ENCODE results near the gene COL27A1. TPM values are rescaled to one million over a fixed set of nuclear protein-coding genes. Genes with fewer than 3 reads are reported as not detected.

Gene COL27A1
- total RNA-seq, 2 donors from 2014 or later: 18.5 to 57.1 TPM

DNA sequence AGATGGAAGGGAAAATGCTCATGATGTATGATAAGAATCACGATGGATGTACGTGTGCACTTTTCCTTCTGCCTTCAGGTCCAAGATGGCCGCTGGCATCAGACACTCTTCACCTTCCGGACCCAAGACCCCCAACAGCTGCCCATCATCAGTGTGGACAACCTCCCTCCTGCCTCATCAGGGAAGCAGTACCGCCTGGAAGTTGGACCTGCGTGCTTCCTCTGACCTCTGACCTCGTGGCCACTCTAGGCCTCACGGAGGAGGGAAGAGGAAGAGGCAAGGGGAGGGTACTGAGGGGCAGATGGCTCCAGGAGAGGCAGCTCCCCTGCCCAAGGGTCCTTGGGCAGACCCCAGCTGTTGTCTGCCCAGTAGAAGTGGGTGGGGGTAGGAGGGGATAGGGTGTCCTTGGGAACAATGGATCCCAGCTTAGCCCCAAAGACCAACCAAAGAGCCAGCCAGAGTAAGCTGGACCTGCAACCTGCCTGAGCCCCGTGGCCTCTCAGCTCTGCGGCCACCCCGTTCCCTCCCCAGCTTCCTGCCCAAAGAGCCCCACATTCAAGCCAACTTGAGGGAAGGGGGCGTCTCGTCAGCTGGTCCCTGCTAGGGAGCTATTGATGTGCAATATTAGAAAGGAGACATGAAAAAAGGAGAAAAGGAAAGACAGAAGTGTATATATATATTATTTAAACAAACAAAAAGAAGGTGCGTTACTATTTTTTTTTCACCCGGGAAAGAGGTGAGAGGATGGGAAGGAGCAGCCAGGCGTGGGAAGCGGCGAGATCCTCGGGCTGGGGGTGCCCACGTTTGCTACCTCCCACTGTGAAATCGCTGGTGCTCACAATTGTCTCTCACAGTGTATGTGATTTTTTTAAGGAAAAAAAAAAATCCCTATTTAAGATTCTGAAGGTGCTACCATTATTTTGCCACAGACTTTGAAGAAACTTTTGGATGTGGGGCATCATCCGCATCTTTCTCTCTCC lies 155.4 kb downstream of the COL27A1 start:
- H3K4me3 ChIP-seq: no peak overlapping the region
- no peak overlapping the region for H3K27ac ChIP-seq
- ATAC-seq (ENCODE audit: insufficient number of reproducible peaks, low FRiP score, low read depth): no peak
- H3K4me1 ChIP-seq (ENCODE audit: control insufficient read depth in 1 of 2, low read depth in 2 of 2): peaks cover 6 to 18% of the 10 kb centered on the region in 2 donors
- DNase-seq (ENCODE audit: low spot score): no peak
- H3K9me3 ChIP-seq: no peaks in the 10 kb centered on the region
- H3K36me3 ChIP-seq: peaks cover 19% of the 10 kb centered on the region
- TF ChIP-seq, protein P1, sequence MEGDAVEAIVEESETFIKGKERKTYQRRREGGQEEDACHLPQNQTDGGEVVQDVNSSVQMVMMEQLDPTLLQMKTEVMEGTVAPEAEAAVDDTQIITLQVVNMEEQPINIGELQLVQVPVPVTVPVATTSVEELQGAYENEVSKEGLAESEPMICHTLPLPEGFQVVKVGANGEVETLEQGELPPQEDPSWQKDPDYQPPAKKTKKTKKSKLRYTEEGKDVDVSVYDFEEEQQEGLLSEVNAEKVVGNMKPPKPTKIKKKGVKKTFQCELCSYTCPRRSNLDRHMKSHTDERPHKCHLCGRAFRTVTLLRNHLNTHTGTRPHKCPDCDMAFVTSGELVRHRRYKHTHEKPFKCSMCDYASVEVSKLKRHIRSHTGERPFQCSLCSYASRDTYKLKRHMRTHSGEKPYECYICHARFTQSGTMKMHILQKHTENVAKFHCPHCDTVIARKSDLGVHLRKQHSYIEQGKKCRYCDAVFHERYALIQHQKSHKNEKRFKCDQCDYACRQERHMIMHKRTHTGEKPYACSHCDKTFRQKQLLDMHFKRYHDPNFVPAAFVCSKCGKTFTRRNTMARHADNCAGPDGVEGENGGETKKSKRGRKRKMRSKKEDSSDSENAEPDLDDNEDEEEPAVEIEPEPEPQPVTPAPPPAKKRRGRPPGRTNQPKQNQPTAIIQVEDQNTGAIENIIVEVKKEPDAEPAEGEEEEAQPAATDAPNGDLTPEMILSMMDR (IDR thresholded peaks at IDR 0.05): no peak
- H3K27me3 ChIP-seq (replicated peaks; ENCODE audit: insufficient read depth): no peaks in the 10 kb centered on the region

DNA sequence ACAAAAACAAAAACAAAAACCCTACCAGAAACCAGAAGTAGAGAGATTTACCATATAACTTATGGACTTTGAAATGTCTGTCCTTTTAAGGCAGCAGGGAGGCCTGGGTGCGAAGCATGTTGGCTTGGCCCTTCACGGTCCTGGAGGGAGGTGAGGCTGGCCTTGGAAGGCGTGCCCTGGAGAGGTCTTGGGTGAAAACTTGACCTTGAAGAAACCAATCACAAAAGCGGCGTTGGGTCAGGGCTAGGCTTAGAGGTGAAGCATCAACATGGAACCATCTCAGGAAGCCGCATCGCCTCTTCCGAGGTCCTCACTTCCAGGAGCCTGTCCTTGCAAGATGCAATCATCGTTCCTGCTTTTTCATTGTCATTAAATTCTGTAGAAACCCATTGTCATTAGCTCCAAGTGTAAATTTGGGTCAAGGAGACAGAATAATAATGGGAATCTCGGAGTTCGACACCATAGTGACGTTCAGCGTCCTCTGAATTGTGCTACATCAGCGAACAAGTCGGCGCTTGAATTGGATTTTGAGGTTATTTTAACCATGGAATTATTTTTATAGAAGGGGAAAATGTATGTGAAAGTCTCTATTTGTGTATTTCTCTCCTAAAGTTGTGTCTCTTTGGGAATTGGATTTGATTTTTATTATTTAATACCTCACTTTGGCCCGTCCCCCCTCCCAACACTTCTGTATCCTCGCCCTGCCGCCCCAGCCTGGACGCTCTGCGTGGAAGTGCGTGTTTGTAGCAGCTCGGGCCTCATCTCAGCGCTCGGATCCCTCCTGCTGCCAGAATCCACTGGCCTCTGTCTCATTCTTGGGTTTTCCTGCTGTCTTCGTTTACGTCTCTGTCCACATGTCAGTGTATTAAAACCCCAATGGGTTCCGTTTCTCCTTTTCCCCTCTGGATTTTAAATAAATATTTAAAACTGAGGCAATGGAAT lies 156.5 kb downstream of the COL27A1 start:
- no peak for ATAC-seq (ENCODE audit: insufficient number of reproducible peaks, low FRiP score, low read depth)
- no peak for DNase-seq (ENCODE audit: low spot score)
- H3K27me3 ChIP-seq (replicated peaks; ENCODE audit: insufficient read depth): no peaks in the 10 kb centered on the region
- no peak overlapping the region for H3K27ac ChIP-seq
- H3K4me3 ChIP-seq: no peak overlapping the region
- TF ChIP-seq, protein P1 (IDR thresholded peaks at IDR 0.05): no peak
- peaks cover 6 to 18% of the 10 kb centered on the region in 2 donors for H3K4me1 ChIP-seq (ENCODE audit: control insufficient read depth in 1 of 2, low read depth in 2 of 2)
- no peaks in the 10 kb centered on the region for H3K9me3 ChIP-seq
- H3K36me3 ChIP-seq: peaks cover 19% of the 10 kb centered on the region

DNA sequence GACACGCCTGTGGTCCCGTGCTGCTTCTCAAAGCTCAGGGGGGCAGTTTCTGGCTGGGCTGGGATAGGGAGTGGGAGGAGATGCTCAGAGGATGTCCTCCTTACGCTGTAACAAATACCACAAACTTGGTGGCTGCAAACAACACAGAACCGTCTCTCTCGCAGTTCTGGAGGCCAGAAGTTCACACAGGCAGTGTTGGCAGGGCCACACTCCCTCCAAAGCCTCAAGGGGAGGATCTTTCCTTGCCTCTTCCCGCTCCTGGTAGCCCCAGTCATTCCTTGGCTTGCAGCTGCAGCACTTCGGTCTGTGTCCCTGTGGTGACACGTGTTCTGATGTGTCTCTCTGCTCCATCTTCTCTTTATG lies 157.2 kb downstream of the COL27A1 start:
- no peaks in the 10 kb centered on the region for H3K9me3 ChIP-seq
- TF ChIP-seq, protein P1 (IDR thresholded peaks at IDR 0.05): no peak

DNA sequence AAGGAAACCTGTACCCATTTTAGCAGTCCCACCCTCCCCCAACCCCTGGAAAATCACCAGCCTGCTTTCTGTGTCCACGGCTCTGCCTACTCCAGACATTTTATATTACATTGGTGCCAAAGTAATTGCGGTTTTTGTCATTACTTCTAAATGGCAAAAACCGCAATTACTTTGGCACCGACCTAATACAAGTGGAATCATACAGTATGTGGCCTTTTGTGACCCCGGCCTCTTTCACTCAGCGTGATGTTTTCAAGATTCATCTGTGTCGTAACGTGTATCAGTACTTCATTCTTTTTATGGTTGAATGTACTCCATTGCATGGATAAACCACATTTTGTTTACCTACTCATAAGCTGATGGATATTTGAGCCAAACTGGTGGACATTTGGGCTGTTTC lies 157.8 kb downstream of the COL27A1 start:
- no peak for DNase-seq (ENCODE audit: low spot score)
- TF ChIP-seq, protein P1 (IDR thresholded peaks at IDR 0.05): no peak
- H3K4me3 ChIP-seq: no peak overlapping the region
- H3K27ac ChIP-seq: no peak overlapping the region
- no peak for ATAC-seq (ENCODE audit: insufficient number of reproducible peaks, low FRiP score, low read depth)
- H3K36me3 ChIP-seq: peaks cover 9% of the 10 kb centered on the region
- H3K27me3 ChIP-seq (replicated peaks; ENCODE audit: insufficient read depth): no peaks in the 10 kb centered on the region
- H3K9me3 ChIP-seq: no peaks in the 10 kb centered on the region
- H3K4me1 ChIP-seq (ENCODE audit: control insufficient read depth in 1 of 2, low read depth in 2 of 2): peaks cover 6 to 18% of the 10 kb centered on the region in 2 donors

More for the DNA sequence above, 157.2 kb downstream of the COL27A1 start:
- Histone ChIP-seq H3K4me3 (no peak overlapping the region), H3K27me3 (replicated peaks; ENCODE audit: insufficient read depth) (no peaks in the 10 kb centered on the region), H3K4me1 (ENCODE audit: control insufficient read depth in 1 of 2, low read depth in 2 of 2) (peaks cover 6 to 18% of the 10 kb centered on the region in 2 donors), H3K36me3 (peaks cover 16% of the 10 kb centered on the region), H3K27ac (no peak overlapping the region)
- DNase-seq (ENCODE audit: low spot score) (no peak), ATAC-seq (ENCODE audit: insufficient number of reproducible peaks, low FRiP score, low read depth) (no peak)
